SU-DHL-6 (cell line): Measurements from ENCODE around the gene LHPP.

ENCODE experiments used
- H2AFZ ChIP-seq: fragments of 200-600 bp; sonication (generic); 2 replicates; pipeline ENCODE4 v1.6.1; 2014; ENCODE audit warnings: low read depth, mild to moderate bottlenecking, moderate library complexity, mixed read lengths, antibody characterized with exemption, low read length; ENCODE audit not compliant: severe bottlenecking
- H3F3A ChIP-seq: fragments of 200-600 bp; shearing (Covaris generic); 2 replicates; pipeline ENCODE4 v1.6.0; 2016; ENCODE audit warnings: antibody characterized with exemption, mild to moderate bottlenecking; ENCODE audit not compliant: insufficient read depth
- H3K27ac ChIP-seq: fragments of 200-600 bp; sonication (generic); 2 replicates; pipeline ENCODE4 v1.5.1; 2016; ENCODE audit warnings: low read depth, mild to moderate bottlenecking, low read length, moderate library complexity, mixed read lengths
- H3K27me3 ChIP-seq: fragments of 200-600 bp; sonication (generic), shearing (Covaris generic); 2 replicates; pipeline ENCODE4 v1.6.0; 2014; ENCODE audit warnings: mild to moderate bottlenecking, low read length
- H3K36me3 ChIP-seq: fragments of 200-600 bp; sonication (generic); 2 replicates; pipeline ENCODE4 v1.6.1; 2014; ENCODE audit warnings: mild to moderate bottlenecking, low read length, mixed read lengths
- H3K4me2 ChIP-seq: fragments of 300-600, 200-600 bp; shearing (Covaris generic), sonication (generic); 2 replicates; pipeline ENCODE4 v1.6.0; 2014; ENCODE audit warnings: low read length, low read depth, mild to moderate bottlenecking; ENCODE audit not compliant: poor library complexity, severe bottlenecking
- H3K4me3 ChIP-seq: fragments of 200-600 bp; sonication (generic); 2 replicates; pipeline ENCODE4 v1.5.1; 2014; ENCODE audit warnings: antibody characterized with exemption, low read length, mild to moderate bottlenecking, mixed read lengths; ENCODE audit not compliant: insufficient read depth, poor library complexity, severe bottlenecking
- H3K79me2 ChIP-seq: fragments of 200-600 bp; sonication (generic); 2 replicates; pipeline ENCODE4 v1.6.1; 2014; ENCODE audit warnings: mild to moderate bottlenecking, low read length, moderate library complexity; ENCODE audit not compliant: insufficient read depth
- H3K9ac ChIP-seq: fragments of 200-600 bp; sonication (generic); 2 replicates; pipeline ENCODE4 v1.7.0; 2014; ENCODE audit warnings: mild to moderate bottlenecking, low read length
- H3K9me2 ChIP-seq: fragments of 200-600 bp; sonication (generic); replicated peaks from 2 replicates; pipeline ENCODE4 v1.6.1; 2014; ENCODE audit warnings: low read length; ENCODE audit not compliant: insufficient read depth
- H3K9me3 ChIP-seq: fragments of 200-600 bp; sonication (generic); 2 replicates; pipeline ENCODE4 v1.6.1; 2014; ENCODE audit warnings: low read length, mixed read lengths; ENCODE audit not compliant: insufficient read depth
- H4K20me1 ChIP-seq: fragments of 200-600 bp; sonication (generic); 2 replicates; pipeline ENCODE4 v1.6.1; 2014; ENCODE audit warnings: low read depth, mild to moderate bottlenecking, antibody characterized with exemption, low read length, moderate library complexity, mixed read lengths
- CTCF ChIP-seq: fragments of 200-600 bp; sonication (generic); IDR thresholded peaks from one replicate; pipeline ENCODE4 v1.5.1; 2017; ENCODE audit warnings: antibody characterized with exemption, mild to moderate bottlenecking, low read length, moderate library complexity; ENCODE audit not compliant: insufficient read depth, poor library complexity, severe bottlenecking
- EZH2phosphoT487 ChIP-seq: fragments of 200-600 bp; sonication (generic), shearing (Covaris generic); conservative IDR thresholded peaks from 2 replicates; pipeline ENCODE4 v1.6.1; 2018; ENCODE audit warnings: mild to moderate bottlenecking, antibody characterized with exemption, low read length, moderate library complexity, mixed read lengths

Gene LHPP

GRCh38 chr10:124465003-124465776, 3.6 kb downstream of the LHPP start:
- H3K36me3 ChIP-seq, result no peaks in the 10 kb centered on the region
- TF ChIP-seq CTCF, result no peak
- TF ChIP-seq EZH2phosphoT487, result no peak
- H3K27me3 ChIP-seq, result no peaks in the 10 kb centered on the region
- no peaks in the 10 kb centered on the region for H3K79me2 ChIP-seq
- H4K20me1 ChIP-seq, result no peaks in the 10 kb centered on the region
- no peaks in the 10 kb centered on the region for H3K9me3 ChIP-seq
- H2AFZ ChIP-seq, result no peak overlapping the region
- H3K4me3 ChIP-seq, result no peak overlapping the region
- H3F3A ChIP-seq, result peaks cover 5% of the 10 kb centered on the region; the same call in 1 of the 2 replicates
- peak overlapping the region; percentile 5; the same call in 1 of the 2 replicates for H3K9ac ChIP-seq
- H3K4me2 ChIP-seq, result peak overlapping the region; percentile 39
- H3K9me2 ChIP-seq, result no peaks in the 10 kb centered on the region
- peak overlapping the region; percentile 35 for H3K27ac ChIP-seq

GRCh38 chr10:124465777-124466488, 4.3 kb downstream of the LHPP start:
- Histone ChIP-seq H3K4me2 (peak overlapping the region; percentile 39), H3K27ac (peak overlapping the region; percentile 35), H3K9ac (peak overlapping the region; percentile 5; the same call in 1 of the 2 replicates)

GRCh38 chr10:124467165-124467564, 5.5 kb downstream of the LHPP start:
- Histone ChIP-seq H3K4me2 (peak overlapping the region; percentile 37), H3K9ac (no peak overlapping the region), H2AFZ (no peak overlapping the region), H3K4me3 (no peak overlapping the region), H3K27me3 (no peaks in the 10 kb centered on the region), H3F3A (peaks cover 5% of the 10 kb centered on the region; the same call in 1 of the 2 replicates), H3K27ac (peak overlapping the region; percentile 46), H4K20me1 (no peaks in the 10 kb centered on the region), H3K9me2 (no peaks in the 10 kb centered on the region), H3K9me3 (no peaks in the 10 kb centered on the region), H3K79me2 (no peaks in the 10 kb centered on the region), H3K36me3 (no peaks in the 10 kb centered on the region)
- TF ChIP-seq CTCF (no peak), EZH2phosphoT487 (no peak)

More at GRCh38 chr10:124465777-124466488, 4.3 kb downstream of the LHPP start:
- Histone ChIP-seq H3F3A (peaks cover 5% of the 10 kb centered on the region; the same call in 1 of the 2 replicates), H3K9me3 (no peaks in the 10 kb centered on the region), H3K9me2 (no peaks in the 10 kb centered on the region), H3K79me2 (no peaks in the 10 kb centered on the region), H3K4me3 (no peak overlapping the region), H3K27me3 (no peaks in the 10 kb centered on the region), H4K20me1 (no peaks in the 10 kb centered on the region), H2AFZ (no peak overlapping the region), H3K36me3 (no peaks in the 10 kb centered on the region)
- TF ChIP-seq CTCF, result no peak
- no peak for TF ChIP-seq EZH2phosphoT487
